HG03175 (cell line): ENCODE results near the gene LIMCH1.

Source experiments
- ATAC-seq: cut with Tn5 transposase; IDR thresholded peaks from one replicate; pipeline ENCODE4 v1.9.1; 2021; ENCODE audit warnings: mild to moderate bottlenecking, moderate library complexity; ENCODE audit not compliant: unreplicated experiment

The LIMCH1 gene

DNA sequence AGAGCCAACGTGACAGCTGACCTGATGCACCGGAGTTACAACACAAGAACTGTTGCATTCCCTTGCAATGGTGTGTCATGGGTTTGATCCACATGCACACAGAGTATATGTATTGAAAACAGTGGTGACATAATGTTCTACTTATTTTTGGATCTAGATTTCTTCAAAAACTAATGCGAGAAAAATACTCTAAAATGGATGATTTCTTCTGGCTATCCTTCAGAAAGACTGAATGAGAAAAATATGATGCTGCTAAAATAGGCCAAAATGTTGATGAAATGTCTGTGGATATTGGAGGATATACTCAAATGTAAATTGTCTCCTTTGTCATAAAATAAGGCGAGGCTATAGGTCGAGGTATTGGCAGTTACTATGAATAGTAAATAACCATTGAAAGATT lies 30.4 kb downstream of the LIMCH1 start:
- ATAC-seq = no peak

DNA sequence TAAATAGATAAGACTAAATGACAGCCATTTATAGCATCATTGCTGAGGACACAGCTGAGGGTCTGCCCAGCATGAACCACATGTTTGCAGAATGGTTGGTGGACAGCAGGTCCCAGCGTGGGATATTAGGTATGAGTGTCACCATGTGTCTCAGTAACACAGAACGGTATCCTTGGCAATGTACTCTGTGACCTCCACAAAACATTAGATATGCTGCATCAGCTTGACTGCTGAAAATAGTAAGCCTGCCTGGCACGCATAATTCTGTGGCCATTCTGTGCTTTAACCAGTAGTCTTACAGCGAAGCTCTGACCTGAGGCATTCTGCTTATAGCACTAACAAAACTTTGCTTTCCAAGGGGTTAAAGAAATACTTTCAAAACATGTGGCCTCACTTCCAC lies 32.0 kb downstream of the LIMCH1 start:
- ATAC-seq = no peak

DNA sequence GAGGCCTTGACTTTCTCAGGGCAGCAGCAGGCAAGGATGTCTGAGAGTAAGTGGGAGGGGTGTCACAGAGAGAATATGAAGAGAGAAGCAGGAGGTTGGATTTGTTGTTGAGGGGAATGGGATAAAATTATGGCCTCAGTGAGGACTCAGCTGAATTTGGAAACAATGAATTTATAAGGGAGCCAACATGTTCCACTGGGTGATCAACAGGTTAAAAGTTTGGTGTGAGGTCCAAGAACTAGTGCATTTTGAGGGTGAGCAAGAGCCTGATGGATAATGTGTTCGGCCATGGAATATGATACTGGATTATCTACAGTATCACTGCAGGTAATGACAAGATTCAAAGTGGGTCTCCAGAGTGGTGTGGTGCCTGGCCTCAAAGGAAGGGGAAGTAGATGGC lies 33.5 kb downstream of the LIMCH1 start:
- no peak for ATAC-seq

GRCh38 chr4:41572516-41572915 lies 34.6 kb downstream of the LIMCH1 start:
- no peak for ATAC-seq

- no peak for ATAC-seq
Observed at GRCh38 chr4:41572956-41573355, 35.0 kb downstream of the LIMCH1 start.

DNA sequence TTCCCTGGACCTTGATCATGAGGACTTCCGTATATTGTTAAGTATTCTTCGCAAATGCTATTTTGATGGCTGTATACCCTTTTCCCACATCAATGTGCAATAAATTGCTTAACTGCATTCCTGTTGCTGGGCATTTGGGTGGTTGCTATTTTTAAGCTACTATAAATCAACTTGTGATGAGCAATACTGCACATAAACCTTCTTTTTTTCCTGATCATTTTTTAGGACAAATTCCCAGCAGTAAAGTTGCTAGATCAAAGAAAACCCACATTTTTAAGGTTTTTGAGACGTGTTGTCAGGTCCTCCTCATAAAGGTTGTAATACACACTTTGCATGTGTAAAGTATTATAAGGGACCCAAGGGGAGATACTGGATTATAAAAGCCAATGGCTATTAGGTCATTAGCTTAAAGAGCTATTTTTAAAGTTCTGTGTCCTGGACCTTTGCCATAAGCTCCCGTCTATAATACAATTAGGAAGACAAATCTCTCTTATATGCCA lies 35.6 kb downstream of the LIMCH1 start:
- no peak for ATAC-seq

DNA sequence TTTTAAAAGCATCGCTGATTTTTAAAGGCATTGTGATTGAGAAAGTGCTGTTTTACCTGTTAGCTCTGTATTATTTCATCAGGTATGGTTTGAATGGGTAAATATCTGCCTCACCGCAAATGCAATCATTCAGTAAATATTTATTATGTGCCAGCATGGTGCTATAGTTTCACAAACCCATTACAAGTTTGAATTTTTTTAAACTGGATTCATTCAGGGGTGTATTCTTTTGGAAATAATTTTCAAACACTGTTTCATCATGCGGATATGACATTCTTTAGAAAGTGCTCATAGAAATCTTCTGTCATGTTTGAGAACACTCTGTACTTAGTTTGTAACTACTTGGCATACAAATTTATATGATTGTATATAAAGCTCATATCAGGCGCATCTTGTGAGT lies 37.2 kb downstream of the LIMCH1 start:
- no peak for ATAC-seq

- no peak for ATAC-seq
Observed at GRCh38 chr4:41575665-41576064, 37.7 kb downstream of the LIMCH1 start.

- ATAC-seq = no peak
Observed at GRCh38 chr4:41579043-41579442, 41.1 kb downstream of the LIMCH1 start.

DNA sequence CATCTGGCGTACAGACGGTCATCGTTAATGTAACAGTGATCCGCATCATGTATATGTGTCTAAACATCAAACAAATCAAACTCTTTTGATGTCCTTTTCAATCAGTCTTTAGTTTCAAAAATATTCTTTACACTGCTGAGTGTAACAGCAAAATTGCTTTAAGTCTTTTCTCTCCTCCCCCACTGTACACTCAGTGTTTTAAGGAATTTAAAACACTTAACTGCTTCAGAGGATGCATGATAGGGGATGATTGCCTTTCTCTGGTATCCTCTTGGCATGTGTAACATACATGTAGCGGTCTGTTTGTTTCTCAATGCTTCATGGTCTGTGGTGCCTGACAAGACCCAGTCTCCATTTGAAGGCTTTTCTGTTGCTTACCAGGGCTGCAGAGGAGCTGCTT lies 41.6 kb downstream of the LIMCH1 start:
- no peak for ATAC-seq

GRCh38 chr4:41580007-41580406 lies 42.0 kb downstream of the LIMCH1 start:
- no peak for ATAC-seq

DNA sequence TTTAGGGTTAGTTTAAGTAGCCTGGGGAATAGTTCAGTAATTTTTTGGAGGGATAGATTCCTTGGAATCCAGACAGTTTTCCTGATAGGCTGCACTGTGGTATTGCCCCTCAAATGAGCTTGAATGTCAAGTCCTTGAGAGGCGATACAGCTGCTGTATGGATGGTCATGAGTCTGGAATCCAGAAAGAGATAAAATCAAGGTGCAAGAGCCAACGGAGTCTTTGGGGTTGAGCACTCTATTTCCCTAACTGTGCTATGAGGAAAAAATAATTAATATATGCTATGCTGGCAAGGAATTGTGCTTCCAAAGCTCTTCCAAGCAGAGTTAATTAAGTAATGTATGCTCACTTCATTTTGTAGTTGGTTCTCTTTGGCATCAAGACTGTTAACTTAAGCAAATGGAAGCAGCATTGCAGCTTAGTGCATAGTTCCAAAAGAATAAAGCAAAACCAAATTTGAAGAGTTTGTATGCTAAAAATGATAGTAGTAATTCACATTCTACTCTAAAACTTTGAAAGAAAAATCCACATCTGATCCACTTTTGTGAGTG lies 48.8 kb downstream of the LIMCH1 start:
- no peak for ATAC-seq

- no peak for ATAC-seq
Observed at GRCh38 chr4:41587286-41587685, 49.3 kb downstream of the LIMCH1 start.

DNA sequence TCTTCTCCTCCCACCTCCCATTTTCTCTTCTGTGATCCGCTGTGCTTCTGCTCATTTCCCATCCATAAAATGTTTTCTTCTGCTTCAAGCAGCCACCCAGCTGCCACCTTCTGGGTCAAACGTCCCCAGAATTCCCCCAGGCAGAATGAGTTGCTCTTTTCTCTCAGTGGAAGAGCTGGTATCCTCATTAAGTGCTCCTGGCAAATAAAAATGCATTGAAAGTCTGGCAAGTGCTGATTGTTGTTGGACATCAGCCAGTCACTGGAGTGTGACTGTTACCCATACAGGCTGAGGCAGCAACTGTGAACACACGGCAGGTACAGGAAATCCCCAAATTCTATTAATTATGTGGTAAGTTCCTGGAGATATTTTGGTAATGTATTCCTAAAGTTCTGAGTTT lies 52.6 kb downstream of the LIMCH1 start:
- ATAC-seq = no peak

DNA sequence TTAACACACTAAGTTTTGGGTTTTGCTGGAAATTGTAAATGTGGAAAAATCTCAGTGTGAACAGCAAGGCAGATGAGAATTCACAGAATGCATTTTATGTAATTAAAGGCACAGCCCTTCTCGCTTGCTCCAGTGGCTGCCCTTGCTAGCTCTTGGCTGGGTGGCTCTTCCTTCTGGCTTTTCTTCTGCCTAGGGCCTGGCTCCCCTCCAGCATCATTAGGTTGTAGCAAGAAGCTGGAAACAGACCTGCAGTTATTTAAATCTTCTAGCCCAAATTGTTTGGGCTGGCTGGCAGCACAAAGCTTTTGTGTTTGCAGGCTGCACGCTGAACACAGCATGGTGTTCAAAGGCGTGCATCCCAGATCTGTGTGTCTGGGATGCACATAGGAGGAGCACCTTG lies 56.5 kb downstream of the LIMCH1 start:
- no peak for ATAC-seq

GRCh38 chr4:41597494-41597893 lies 59.5 kb downstream of the LIMCH1 start:
- ATAC-seq = no peak

- no peak for ATAC-seq
Observed at GRCh38 chr4:41598580-41598979, 60.6 kb downstream of the LIMCH1 start.

GRCh38 chr4:41599192-41599786 lies 61.3 kb downstream of the LIMCH1 start:
- no peak for ATAC-seq

DNA sequence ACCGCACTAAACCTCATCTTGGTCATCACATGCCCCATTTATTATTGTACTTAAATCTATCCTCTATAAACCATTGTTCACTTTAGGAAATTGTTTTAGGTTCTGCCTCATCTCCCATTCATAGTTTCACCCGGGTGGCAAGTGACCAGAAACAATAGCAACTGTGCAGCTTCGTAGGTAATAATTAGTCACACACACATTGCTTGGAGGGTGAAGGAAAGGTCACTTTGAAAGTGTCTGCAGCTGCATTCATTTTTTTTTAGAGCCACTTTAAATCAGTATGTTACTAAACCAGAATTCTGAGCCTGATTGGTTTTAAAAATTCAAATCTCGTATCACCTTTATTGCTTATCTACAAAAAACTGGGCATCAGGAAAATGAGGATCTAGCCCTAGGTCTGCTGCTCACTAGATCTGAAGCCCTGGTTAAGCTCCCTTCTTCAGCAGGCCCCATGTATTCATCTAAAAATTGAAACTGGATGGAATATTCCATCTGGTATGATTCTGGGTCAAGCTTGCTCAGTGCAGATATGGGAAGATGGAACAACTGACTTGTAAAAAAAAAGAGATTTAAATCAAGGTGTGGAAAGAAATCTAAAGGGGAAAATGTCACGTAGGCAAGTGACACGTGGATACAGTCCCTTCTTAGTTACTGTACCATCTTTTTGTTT lies 62.4 kb downstream of the LIMCH1 start:
- no peak for ATAC-seq

- no peak for ATAC-seq
Observed at GRCh38 chr4:41601025-41601424, 63.1 kb downstream of the LIMCH1 start.

GRCh38 chr4:41602113-41602512 lies 64.2 kb downstream of the LIMCH1 start:
- ATAC-seq = no peak

DNA sequence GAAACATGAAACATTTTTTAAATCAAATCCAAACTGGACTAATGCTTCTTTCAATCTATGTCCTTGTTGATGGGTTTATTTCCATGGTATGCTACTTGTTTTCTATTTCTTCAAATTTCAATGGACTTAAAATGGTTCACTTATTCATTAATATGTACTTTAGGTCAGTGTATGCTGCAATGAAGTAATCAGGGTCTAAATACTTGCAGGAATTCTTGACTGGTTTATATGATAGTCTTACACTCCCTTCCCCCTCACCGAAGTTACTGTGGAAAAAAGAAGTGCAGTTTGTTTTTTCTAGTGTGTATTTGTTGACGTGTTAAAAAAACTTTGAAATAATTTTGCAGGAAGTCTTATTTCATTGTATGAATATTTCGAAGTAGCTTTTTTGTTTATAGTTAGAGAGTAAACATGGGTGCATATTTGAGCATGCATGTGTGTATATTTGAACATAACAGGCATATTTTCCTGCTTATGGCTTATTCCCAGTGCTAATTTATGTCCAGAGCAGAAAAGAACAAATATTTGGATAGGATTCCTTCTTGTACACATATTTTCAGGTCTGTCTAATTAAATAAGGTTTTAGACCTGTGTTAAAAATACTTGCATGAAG lies 65.0 kb downstream of the LIMCH1 start:
- ATAC-seq = no peak
